GM19043 (cell line): ENCODE measurements around the gene GABRG3.

ENCODE experiments used
- ATAC-seq: cut with Tn5 transposase; IDR thresholded peaks from one replicate; pipeline ENCODE4 v1.9.1; 2021; ENCODE audit warnings: low read depth; ENCODE audit not compliant: unreplicated experiment

The GABRG3 gene

GRCh38 chr15:27234593-27234992 lies 263.6 kb downstream of the GABRG3 start:
- ATAC-seq, result no peak

GRCh38 chr15:27235161-27235560 lies 264.2 kb downstream of the GABRG3 start:
- ATAC-seq, result no peak

GRCh38 chr15:27235681-27236080 lies 264.7 kb downstream of the GABRG3 start:
- ATAC-seq, result no peak

GRCh38 chr15:27237319-27237939 lies 266.4 kb downstream of the GABRG3 start:
- ATAC-seq, result no peak

GRCh38 chr15:27238209-27238608 lies 267.2 kb downstream of the GABRG3 start:
- ATAC-seq, result no peak

- no peak for ATAC-seq
Observed at GRCh38 chr15:27238707-27239423, 267.9 kb downstream of the GABRG3 start.

- ATAC-seq, result no peak
Observed at GRCh38 chr15:27241943-27242342, 271.0 kb downstream of the GABRG3 start.

GRCh38 chr15:27244047-27244446 lies 273.1 kb downstream of the GABRG3 start:
- ATAC-seq, result no peak

- ATAC-seq, result no peak
Observed at GRCh38 chr15:27248251-27248650, 277.3 kb downstream of the GABRG3 start.

- no peak for ATAC-seq
Observed at GRCh38 chr15:27249046-27249759, 278.2 kb downstream of the GABRG3 start.

- ATAC-seq, result no peak
Observed at GRCh38 chr15:27249760-27250109, 278.8 kb downstream of the GABRG3 start.

GRCh38 chr15:27250223-27250622 lies 279.2 kb downstream of the GABRG3 start:
- ATAC-seq, result no peak

GRCh38 chr15:27254055-27254454 lies 283.1 kb downstream of the GABRG3 start:
- no peak for ATAC-seq

GRCh38 chr15:27254801-27255200 lies 283.8 kb downstream of the GABRG3 start:
- no peak for ATAC-seq

- ATAC-seq, result no peak
Observed at GRCh38 chr15:27256446-27256845, 285.5 kb downstream of the GABRG3 start.

- ATAC-seq, result no peak
Observed at GRCh38 chr15:27258287-27258686, 287.3 kb downstream of the GABRG3 start.

GRCh38 chr15:27260523-27260922 lies 289.5 kb downstream of the GABRG3 start:
- ATAC-seq, result no peak

GRCh38 chr15:27268923-27269322 lies 297.9 kb downstream of the GABRG3 start:
- no peak for ATAC-seq

GRCh38 chr15:27271258-27271657 lies 300.3 kb downstream of the GABRG3 start:
- no peak for ATAC-seq

GRCh38 chr15:27272427-27272826 lies 301.4 kb downstream of the GABRG3 start:
- no peak for ATAC-seq

- no peak for ATAC-seq
Observed at GRCh38 chr15:27273506-27273905, 302.5 kb downstream of the GABRG3 start.

- ATAC-seq, result no peak
Observed at GRCh38 chr15:27278761-27279160, 307.8 kb downstream of the GABRG3 start.
